Hepatocyte (in vitro differentiated cells): ENCODE data around the gene MARCO. TPM values are rescaled to one million over a fixed set of nuclear protein-coding genes. Genes with fewer than 3 reads are reported as not detected.

ENCODE experiments used
- DNase-seq: peaks from one replicate; pipeline ENCODE4 v3.0.0-alpha.2; 2016; ENCODE audit warnings: low spot score
- H2AFZ ChIP-seq: fragments of 200-600 bp; sonication (generic); 2 replicates; pipeline ENCODE4 v1.6.0; 2016; ENCODE audit warnings: antibody characterized with exemption, mild to moderate bottlenecking
- H3K27ac ChIP-seq: fragments of 200-600 bp; sonication (generic); 2 replicates; pipeline ENCODE4 v1.5.1; 2016; ENCODE audit warnings: mild to moderate bottlenecking
- H3K27me3 ChIP-seq: fragments of 200-600 bp; sonication (generic); 2 replicates; pipeline ENCODE4 v1.6.1; 2016
- H3K36me3 ChIP-seq: fragments of 200-600 bp; sonication (generic); replicated peaks from 2 replicates; pipeline ENCODE4 v1.5.1; 2016; ENCODE audit warnings: low read depth; ENCODE audit not compliant: insufficient read depth
- H3K4me1 ChIP-seq: fragments of 200-600 bp; sonication (generic); 2 replicates; pipeline ENCODE4 v1.5.1; 2016; ENCODE audit warnings: mild to moderate bottlenecking, moderate library complexity; ENCODE audit not compliant: insufficient read depth
- H3K4me2 ChIP-seq: fragments of 200-600 bp; sonication (generic); 2 replicates; pipeline ENCODE4 v1.6.0; 2016
- H3K4me3 ChIP-seq: fragments of 200-600 bp; sonication (generic); 2 replicates; pipeline ENCODE4 v1.5.1; 2016; ENCODE audit warnings: mild to moderate bottlenecking
- H3K79me2 ChIP-seq: fragments of 200-600 bp; sonication (generic); 2 replicates; pipeline ENCODE4 v1.6.0; 2017; ENCODE audit warnings: mild to moderate bottlenecking
- H3K9me2 ChIP-seq: fragments of 200-600 bp; sonication (generic); replicated peaks from 2 replicates; pipeline ENCODE4 v1.6.0; 2017; ENCODE audit warnings: mild to moderate bottlenecking; ENCODE audit not compliant: insufficient read depth
- H3K9me3 ChIP-seq: fragments of 200-600 bp; sonication (generic); 2 replicates; pipeline ENCODE4 v1.5.1; 2016; ENCODE audit warnings: low read depth, mild to moderate bottlenecking
- H4K20me1 ChIP-seq: fragments of 200-600 bp; sonication (generic); 2 replicates; pipeline ENCODE4 v1.6.0; 2016; ENCODE audit warnings: mild to moderate bottlenecking; ENCODE audit not compliant: insufficient read depth, poor library complexity, severe bottlenecking
- CTCF ChIP-seq: fragments of 200-600 bp; sonication (generic); IDR thresholded peaks from 2 replicates; pipeline ENCODE4 v1.5.1; 2016; ENCODE audit warnings: antibody characterized with exemption, mild to moderate bottlenecking; ENCODE audit not compliant: poor library complexity
- EZH2 ChIP-seq: fragments of 200-600 bp; sonication (generic); IDR thresholded peaks from 2 replicates; pipeline ENCODE4 v1.6.1; 2016; ENCODE audit warnings: antibody characterized with exemption, mild to moderate bottlenecking, borderline replicate concordance
- EZH2phosphoT487 ChIP-seq: fragments of 200-600 bp; sonication (generic); IDR thresholded peaks from one replicate; pipeline ENCODE4 v1.6.1; 2018; ENCODE audit warnings: antibody characterized with exemption, mild to moderate bottlenecking, low read depth, moderate library complexity; ENCODE audit not compliant: unreplicated experiment, severe bottlenecking
- WGBS: methylation state at CpG from one replicate; pipeline ENCODE4 v1.1.6; 2016; ENCODE audit warnings: low lambda C conversion rate; ENCODE audit errors: missing lambda C conversion rate; 5-methylcytosine and 5-hydroxymethylcytosine counted together
- polyA plus RNA-seq: library from polyadenylated mRNA; unstranded; fragments of >200 nt; fragmentation: Nextera tagmentation; extraction: Ambion mirVana; gene quantifications from 2 replicates; pipeline ENCODE4 v1.2.1, GENCODE V29; 2016
- total RNA-seq: library from RNA; depleted of rRNA; stranded (reverse); fragments of >200 nt; gene quantifications from 2 replicates; pipeline ENCODE4 v1.2.3, GENCODE V29; 2014

The MARCO gene
- total and polyA plus RNA-seq, 2 experiments from 2014 or later = 0.10 TPM; not detected in 1

- H2AFZ ChIP-seq = no peak overlapping the region
- DNase-seq = no peak
- no peak overlapping the region for H3K27ac ChIP-seq
- H4K20me1 ChIP-seq = no peaks in the 10 kb centered on the region
- WGBS = 81% methylated on average over 1 of the region's 1 CpG
- H3K4me3 ChIP-seq = no peak overlapping the region
- no peaks in the 10 kb centered on the region for H3K9me2 ChIP-seq
- no peaks in the 10 kb centered on the region for H3K4me1 ChIP-seq
- peaks cover 12% of the 10 kb centered on the region for H3K27me3 ChIP-seq
- H3K36me3 ChIP-seq = no peaks in the 10 kb centered on the region
- TF ChIP-seq EZH2 = no peak
- TF ChIP-seq CTCF = no peak
- TF ChIP-seq EZH2phosphoT487 = no peak
- H3K79me2 ChIP-seq = no peaks in the 10 kb centered on the region
- H3K9me3 ChIP-seq = no peaks in the 10 kb centered on the region
- no peak overlapping the region for H3K4me2 ChIP-seq
These were observed 41.9 kb downstream of the MARCO start for GRCh38 chr2:118983915-118984314.

GRCh38 chr2:118986738-118987137 lies 44.7 kb downstream of the MARCO start:
- H3K27ac ChIP-seq = no peak overlapping the region

GRCh38 chr2:118987886-118988285 lies 45.9 kb downstream of the MARCO start:
- Histone ChIP-seq H3K4me3 (no peak overlapping the region), H3K9me2 (no peaks in the 10 kb centered on the region)

More at GRCh38 chr2:118986738-118987137, 44.7 kb downstream of the MARCO start:
- H2AFZ ChIP-seq = no peak overlapping the region
- no peaks in the 10 kb centered on the region for H3K9me2 ChIP-seq
- no peaks in the 10 kb centered on the region for H4K20me1 ChIP-seq
- no peaks in the 10 kb centered on the region for H3K79me2 ChIP-seq
- H3K27me3 ChIP-seq = no peaks in the 10 kb centered on the region
- no peak overlapping the region for H3K4me3 ChIP-seq
- no peak overlapping the region for H3K4me2 ChIP-seq
- WGBS = 30% methylated on average over 2 of the region's 2 CpGs
- H3K9me3 ChIP-seq = no peaks in the 10 kb centered on the region
- H3K36me3 ChIP-seq = no peaks in the 10 kb centered on the region
- no peaks in the 10 kb centered on the region for H3K4me1 ChIP-seq
- no peak for DNase-seq
- TF ChIP-seq EZH2 (no peak), CTCF (no peak), EZH2phosphoT487 (no peak)

More at GRCh38 chr2:118987886-118988285, 45.9 kb downstream of the MARCO start:
- Histone ChIP-seq H3K79me2 (no peaks in the 10 kb centered on the region), H4K20me1 (no peaks in the 10 kb centered on the region), H2AFZ (no peak overlapping the region), H3K4me1 (no peaks in the 10 kb centered on the region), H3K36me3 (no peaks in the 10 kb centered on the region), H3K4me2 (no peak overlapping the region), H3K9me3 (no peaks in the 10 kb centered on the region), H3K27ac (no peak overlapping the region), H3K27me3 (no peaks in the 10 kb centered on the region)
- DNase-seq = no peak
- TF ChIP-seq CTCF = no peak
- no peak for TF ChIP-seq EZH2phosphoT487
- TF ChIP-seq EZH2 = no peak
- WGBS = 85% methylated on average over 2 of the region's 2 CpGs
